IPS-11a (cell line): ENCODE data around the gene C2orf68.
"Not testable (repeated sequence)": the region's sequence is repeated elsewhere in the genome, so short reads cannot be mapped to it uniquely, and the experiment has no call there.

Experiments used
- H3K4me3 ChIP-seq: one replicate; pipeline ENCODE4 v1.5.1; 2013; ENCODE audit warnings: low read depth, low read length, control low read depth

The C2orf68 gene

DNA sequence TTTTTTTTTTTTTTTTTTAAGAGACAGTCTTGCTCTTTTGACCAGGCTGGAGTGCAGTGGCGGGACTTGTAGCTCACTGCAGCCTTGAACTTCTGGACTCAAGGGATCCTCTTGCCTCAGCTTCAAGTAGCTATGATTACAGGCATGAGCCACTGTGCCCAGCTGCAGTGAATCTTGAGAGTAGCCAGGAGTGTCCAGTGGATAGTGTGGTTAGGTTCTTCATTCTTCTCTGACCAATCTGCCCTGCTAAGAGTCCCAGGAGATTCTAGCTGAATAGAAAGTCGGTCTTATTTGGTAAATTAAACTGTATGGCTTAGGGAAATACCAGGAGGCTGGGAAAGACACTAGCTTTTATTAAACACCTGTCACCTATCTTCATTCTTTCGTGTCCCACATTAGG is 19.4 kb upstream of the C2orf68 start:
- no peak overlapping the region for H3K4me3 ChIP-seq

GRCh38 chr2:85628658-85629057 is 16.8 kb upstream of the C2orf68 start:
- no peak overlapping the region for H3K4me3 ChIP-seq

DNA sequence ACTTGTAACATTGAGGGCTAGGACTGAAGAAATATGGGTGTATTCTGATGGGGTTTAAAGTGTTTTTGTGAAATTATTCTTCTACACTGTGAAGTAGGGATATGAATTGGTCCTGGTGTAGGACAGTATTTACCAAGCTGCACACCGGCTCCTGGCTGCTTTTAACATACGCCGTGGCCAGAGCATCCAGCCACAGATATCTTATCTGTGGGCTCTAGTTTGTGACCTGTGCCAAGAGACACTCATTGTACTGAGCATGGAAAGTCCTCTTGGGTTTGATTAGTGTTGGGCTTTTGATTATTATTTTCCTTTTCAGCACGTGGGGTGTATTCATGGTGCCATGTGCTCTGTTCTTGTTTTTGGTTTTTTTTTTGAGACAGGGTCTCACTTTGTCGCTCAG is 12.1 kb upstream of the C2orf68 start:
- H3K4me3 ChIP-seq: no peak overlapping the region

DNA sequence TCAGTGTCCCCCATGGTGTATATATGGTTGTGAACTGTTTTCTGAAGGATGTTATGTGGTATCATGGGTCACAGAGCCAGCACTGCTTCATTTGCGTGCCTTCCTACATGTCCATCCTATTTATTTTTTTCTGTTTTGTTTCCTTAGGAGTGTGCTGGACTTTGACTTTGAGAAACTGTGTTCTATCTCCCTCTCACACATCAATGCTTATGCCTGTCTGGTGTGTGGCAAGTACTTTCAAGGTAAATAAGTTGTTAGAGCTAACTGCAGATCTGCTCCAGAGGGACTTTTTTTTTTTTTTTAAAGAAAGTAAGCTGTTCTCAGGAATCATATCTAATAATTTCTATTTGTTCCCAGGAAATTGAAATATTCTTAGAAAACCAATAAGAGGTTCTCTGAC is 9.5 kb upstream of the C2orf68 start:
- H3K4me3 ChIP-seq: no peak overlapping the region

- H3K4me3 ChIP-seq: no peak overlapping the region
Observed at GRCh38 chr2:85619617-85620016, 7.8 kb upstream of the C2orf68 start.

DNA sequence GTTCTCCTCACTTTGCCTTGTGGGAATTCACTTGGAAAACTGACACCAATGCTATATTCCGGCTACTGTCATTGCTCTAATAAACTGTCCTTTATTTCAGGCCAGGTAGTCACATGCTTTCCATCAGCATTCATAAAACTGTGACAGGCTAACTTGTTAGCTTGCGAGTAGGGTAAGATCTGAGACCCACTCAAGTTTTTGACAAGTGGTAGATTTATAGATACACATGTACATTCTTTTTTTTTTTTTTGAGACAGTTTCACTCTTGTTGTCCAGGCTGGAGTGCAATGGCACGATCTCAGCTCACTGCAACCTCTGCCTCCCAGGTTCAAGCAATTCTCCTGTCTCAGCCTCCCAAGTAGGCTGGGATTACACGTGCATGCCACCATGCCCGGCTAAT is 5.9 kb upstream of the C2orf68 start:
- not testable (repeated sequence) for H3K4me3 ChIP-seq

DNA sequence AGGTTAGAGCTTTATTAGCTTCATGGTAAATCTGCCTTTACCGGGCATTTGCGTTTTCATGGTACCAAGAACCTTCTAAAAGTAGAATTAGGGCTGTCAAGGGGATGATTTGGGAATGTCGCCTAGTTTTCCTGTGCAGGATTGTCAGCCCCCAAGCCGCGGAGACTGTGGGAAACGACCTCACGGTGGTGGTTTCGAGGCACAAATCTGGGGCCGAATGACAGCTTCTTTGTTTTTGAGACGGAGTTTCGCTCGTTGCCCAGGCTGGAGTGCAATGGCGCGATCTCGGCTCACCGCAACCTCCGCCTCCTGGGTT is 3.5 kb upstream of the C2orf68 start:
- H3K4me3 ChIP-seq: no peak overlapping the region

- not testable (repeated sequence) for H3K4me3 ChIP-seq
Observed at GRCh38 chr2:85614757-85615156, 2.9 kb upstream of the C2orf68 start.

- H3K4me3 ChIP-seq: no peak overlapping the region
Observed at GRCh38 chr2:85613717-85614515, 2.0 kb upstream of the C2orf68 start.

DNA sequence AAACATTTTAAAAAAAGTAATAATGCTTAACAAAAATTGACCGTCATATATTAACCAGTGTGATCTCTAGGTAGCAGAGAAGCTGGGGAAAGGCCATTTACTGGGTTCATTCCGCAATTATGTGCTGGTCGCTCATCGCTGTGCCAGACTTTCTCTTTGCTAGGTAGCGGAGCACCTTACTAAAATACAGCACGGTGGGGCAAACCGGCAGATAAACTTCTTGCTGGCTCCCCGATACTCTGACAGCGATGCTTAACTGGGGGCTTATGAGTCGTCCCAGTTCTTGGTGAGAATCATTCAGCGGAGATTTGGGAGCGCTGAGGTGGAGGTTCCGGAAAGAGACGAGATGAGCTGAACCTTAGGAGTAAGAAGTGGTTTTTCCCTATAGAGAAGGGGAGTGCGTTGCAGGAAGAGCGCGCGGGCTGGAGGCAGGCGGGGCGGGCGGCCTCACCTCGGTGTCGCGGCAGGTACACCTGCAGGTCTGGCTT is 605 bp downstream of the C2orf68 start:
- peak overlapping the region; percentile 90 for H3K4me3 ChIP-seq

DNA sequence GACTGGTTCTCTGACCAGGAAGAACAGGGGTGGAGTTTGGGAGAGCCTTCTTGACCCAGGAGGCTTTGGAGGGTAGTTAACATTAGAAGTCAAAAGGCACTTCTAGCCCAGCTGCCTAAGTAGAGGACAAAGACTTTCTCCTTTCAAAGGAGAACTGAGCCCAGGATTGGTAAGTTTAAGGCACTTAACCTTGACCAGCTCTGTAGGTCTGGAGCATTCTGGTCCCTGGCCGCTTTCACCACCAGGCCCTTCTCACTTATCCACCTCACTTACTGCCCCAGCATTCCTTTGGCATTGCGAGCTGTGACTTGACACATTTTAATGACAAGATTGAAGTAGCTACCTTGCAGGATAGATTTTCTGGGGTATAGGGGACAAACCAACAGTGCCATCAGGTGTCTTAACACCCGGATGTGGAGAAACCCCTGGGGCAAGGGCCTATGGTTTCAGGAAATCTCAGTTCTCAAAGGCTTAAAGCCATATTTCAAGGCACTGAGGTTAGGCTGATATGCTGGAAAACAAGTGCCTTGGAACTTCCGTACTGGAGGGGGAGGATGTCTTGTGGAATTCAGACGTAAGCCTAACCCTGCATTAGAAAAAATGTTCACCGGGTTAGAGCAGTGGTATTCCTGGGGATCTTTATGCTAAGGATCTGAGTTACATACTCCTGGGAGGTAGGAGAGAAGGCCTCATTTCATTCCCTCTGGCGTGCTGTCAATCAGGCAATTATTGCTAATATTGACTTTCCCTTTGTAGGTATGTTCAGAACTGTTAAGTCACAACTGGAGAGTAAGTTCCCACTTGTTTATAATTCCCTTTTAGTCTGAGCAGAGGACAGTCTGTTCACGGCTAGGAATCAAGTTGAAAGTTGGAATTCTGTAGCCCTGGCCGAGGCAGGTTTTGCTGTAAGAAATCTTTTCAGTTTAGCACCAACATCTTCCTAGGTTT is 4.3 kb downstream of the C2orf68 start:
- no peak overlapping the region for H3K4me3 ChIP-seq

GRCh38 chr2:85606116-85606455 is 5.8 kb downstream of the C2orf68 start:
- H3K4me3 ChIP-seq: no peak overlapping the region

- H3K4me3 ChIP-seq: no peak overlapping the region
Observed at GRCh38 chr2:85605406-85606115, 6.3 kb downstream of the C2orf68 start.

- H3K4me3 ChIP-seq: no peak overlapping the region
Observed at GRCh38 chr2:85604568-85605339, 7.1 kb downstream of the C2orf68 start.

DNA sequence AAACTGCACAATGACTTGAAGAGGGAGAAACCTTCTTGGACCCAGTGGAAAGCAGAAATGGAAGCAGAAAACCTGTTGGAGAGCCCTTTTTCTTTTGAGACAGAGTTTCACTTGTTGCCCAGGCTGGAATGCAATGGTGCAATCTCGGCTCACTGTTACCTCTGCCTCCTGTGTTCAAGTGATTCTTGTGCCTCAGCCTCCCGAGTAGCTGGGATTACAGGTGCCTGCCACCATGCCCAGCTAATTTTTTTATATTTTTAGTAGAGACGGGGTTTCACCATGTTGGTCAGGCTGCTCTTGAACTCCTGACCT is 7.8 kb downstream of the C2orf68 start:
- H3K4me3 ChIP-seq: not testable (repeated sequence)

- H3K4me3 ChIP-seq: peak within 1 kb of the TSS; percentile 91
Observed at GRCh38 chr2:85602476-85603234, 9.2 kb downstream of the C2orf68 start, which contains the start of gene TMEM150A. TSS of gene TMEM150A (minus strand) at chr2:85602698. CDS start at chr2:85601948, 750 bp downstream.

- peak overlapping the region; percentile 91 for H3K4me3 ChIP-seq
Observed at GRCh38 chr2:85601771-85602475, 9.9 kb downstream of the C2orf68 start.

- H3K4me3 ChIP-seq: no peak overlapping the region
Observed at GRCh38 chr2:85600951-85601770, 10.7 kb downstream of the C2orf68 start.

- no peak overlapping the region for H3K4me3 ChIP-seq
Observed at GRCh38 chr2:85600235-85600575, 11.7 kb downstream of the C2orf68 start.
